Ectodermal cell (in vitro differentiated cells): Measurements from ENCODE around the gene CLIC4. TPM values are rescaled to one million over a fixed set of nuclear protein-coding genes. Genes with fewer than 3 reads are reported as not detected.
A peak's percentile ranks its signal among the peaks of the same experiment; 100 is the strongest.
"Not testable (repeated sequence)": the region's sequence is repeated elsewhere in the genome, so short reads cannot be mapped to it uniquely, and the experiment has no call there.

ENCODE experiments used
- H3K27ac ChIP-seq: 2 replicates; pipeline ENCODE4 v1.7.0; 2013; ENCODE audit warnings: mild to moderate bottlenecking, low read depth, low read length; ENCODE audit not compliant: insufficient read depth, poor library complexity, severe bottlenecking
- H3K27me3 ChIP-seq: 2 replicates; pipeline ENCODE4 v1.7.0; 2013; ENCODE audit warnings: mild to moderate bottlenecking, low read length; ENCODE audit not compliant: insufficient read depth, control insufficient read depth, poor library complexity, severe bottlenecking
- H3K36me3 ChIP-seq: one replicate; pipeline ENCODE4 v1.7.0; 2013; ENCODE audit warnings: low read length; ENCODE audit not compliant: control insufficient read depth, insufficient read depth
- H3K4me1 ChIP-seq: one replicate; pipeline ENCODE4 v1.7.0; 2013; ENCODE audit warnings: low read length; ENCODE audit not compliant: control insufficient read depth, insufficient read depth
- H3K4me3 ChIP-seq: 2 replicates; pipeline ENCODE4 v1.7.0; 2013; ENCODE audit warnings: low read depth, low read length, control low read depth; ENCODE audit not compliant: insufficient read depth
- H3K9me3 ChIP-seq: 2 replicates; pipeline ENCODE4 v1.7.0; 2013; ENCODE audit warnings: mild to moderate bottlenecking, low read length, moderate library complexity; ENCODE audit not compliant: control insufficient read depth
- WGBS, 2 experiments: methylation state at CpG; one replicate each; pipeline ENCODE4 v1.1.7; 2013; ENCODE audit warnings: missing lambda C conversion rate in 2 of 2; 5-methylcytosine and 5-hydroxymethylcytosine counted together
- polyA plus RNA-seq, 4 experiments: library from polyadenylated mRNA; stranded (reverse); fragments of 50-300 nt; gene quantifications; one replicate each; pipeline ENCODE4 v1.2.3, GENCODE V29; 2013

Gene CLIC4
- 208 TPM for polyA plus RNA-seq (2013, experiment 1 of 4)
- 219 TPM for polyA plus RNA-seq (2013, experiment 2 of 4)
- polyA plus RNA-seq (2013, experiment 3 of 4): 161 TPM
- 170 TPM for polyA plus RNA-seq (2013, experiment 4 of 4)

DNA sequence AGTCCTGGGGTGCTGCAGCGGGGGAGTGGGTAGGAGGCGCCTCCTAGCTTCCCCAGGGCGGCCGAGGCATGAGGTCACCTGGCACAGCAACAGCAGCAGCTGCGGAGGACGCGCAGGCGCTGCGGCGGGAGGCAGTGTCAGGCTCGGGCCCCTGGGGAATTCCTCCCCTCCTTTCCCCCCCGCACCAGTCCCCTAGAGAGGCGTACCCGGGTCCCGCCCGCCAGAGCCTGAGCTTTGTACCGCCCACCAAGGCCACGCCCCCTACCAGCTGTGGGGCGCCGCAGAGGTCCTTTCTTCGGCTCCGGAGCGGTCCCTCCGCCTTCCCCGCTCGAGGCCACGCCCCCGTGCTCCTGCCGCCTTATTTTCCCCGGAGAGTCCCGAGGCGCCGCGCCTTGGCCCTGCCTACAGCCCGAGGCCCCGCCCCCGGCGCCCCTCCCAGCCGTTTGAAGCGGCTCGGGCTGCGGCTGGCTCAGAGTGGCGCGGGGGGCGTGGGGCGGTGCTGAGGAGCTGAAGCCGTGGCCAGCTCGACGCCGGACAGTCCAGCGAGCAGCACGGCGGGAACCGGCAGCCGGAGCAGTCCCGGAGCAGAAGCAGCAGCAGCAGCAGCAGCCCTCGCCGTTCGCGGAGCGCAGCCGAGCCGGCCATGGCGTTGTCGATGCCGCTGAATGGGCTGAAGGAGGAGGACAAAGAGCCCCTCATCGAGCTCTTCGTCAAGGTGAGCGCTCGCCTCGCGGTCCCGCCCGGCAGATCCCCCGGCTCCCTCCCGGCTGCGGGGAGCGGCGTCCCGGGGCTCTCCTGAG, at the start of gene CLIC4:
TSS of gene CLIC4 (plus strand) at position 537 of the 800 bp plus-strand sequence. CDS start at position 644, 107 bp downstream.
- peak within 1 kb of the TSS; percentile 86 for H3K27ac ChIP-seq
- peaks cover 13% of the 10 kb centered on the region for H3K4me1 ChIP-seq
- peaks cover 3% of the 10 kb centered on the region for H3K36me3 ChIP-seq
- 0% methylated on average over 80 of the region's 80 CpGs for WGBS, 2 experiments
- no peaks in the 10 kb centered on the region for H3K9me3 ChIP-seq
- no peaks in the 10 kb centered on the region for H3K27me3 ChIP-seq
- peak within 1 kb of the TSS; percentile 92 for H3K4me3 ChIP-seq

DNA sequence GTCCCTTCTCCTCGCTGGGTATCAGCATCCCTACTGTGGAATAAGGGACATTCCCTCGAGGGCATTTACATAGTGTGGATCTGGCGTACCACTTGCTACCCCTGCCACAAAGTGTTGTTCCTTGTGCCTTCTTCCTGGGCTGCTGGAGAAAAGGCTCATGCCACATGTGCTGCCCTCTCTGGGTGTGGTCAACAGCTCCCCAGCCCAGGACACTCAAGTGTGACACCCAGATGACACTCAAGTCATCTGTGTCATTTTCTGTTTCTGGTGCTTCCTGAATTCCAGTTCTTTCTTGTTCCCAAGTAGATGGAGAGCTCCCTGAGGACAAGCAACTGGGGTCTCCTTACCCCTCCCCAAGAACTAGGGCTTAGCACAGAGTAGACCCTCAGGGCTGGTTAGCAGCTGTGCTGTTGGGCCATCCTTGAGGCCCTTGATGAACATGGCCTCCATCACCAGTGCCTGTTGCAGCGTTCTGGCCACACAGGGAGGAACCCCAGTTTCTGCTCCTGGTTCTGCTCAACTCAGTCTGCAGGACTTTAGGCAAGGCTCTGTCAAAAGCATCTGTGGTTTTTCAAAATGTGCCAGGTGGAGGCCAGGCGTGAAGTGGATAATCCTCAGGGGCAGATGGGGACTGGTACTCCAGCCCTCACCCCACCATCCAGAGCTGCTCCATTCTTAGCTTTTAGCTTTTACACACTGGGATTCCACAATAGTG, 49.0 kb upstream of the CLIC4 start:
- WGBS, 2 experiments: 89 to 90% methylated on average over 5 of the region's 5 CpGs
- Histone ChIP-seq H3K9me3 (no peaks in the 10 kb centered on the region), H3K27ac (no peak overlapping the region), H3K27me3 (no peaks in the 10 kb centered on the region), H3K36me3 (no peaks in the 10 kb centered on the region), H3K4me3 (no peak overlapping the region), H3K4me1 (no peaks in the 10 kb centered on the region)

DNA sequence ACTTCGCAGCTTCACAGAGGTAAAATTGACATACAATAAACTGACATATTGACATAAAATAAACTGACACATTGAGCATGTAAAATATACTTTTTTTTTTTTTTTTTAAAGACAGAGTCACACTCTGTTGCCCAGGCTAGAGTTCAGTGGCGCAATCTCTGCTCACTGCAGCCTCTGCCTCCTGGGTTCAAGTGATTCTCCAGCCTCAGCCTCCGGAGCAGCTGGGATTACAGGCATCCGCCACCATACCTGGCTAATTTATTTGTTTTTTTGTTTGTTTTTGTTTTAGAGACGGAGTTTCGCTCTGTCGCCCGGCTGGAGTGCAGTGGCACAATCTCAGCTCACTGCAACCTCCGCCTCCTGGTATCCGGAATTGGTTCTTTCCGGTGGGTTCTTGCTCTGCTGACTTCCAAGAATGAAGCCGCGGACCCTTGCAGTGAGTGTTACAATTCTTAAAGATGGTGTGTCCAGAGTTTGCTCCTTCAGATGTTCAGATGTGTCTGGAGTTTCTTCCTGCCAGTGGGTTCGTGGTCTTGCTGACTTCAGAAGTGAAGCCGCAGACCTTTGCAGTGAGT, 48.4 kb upstream of the CLIC4 start:
- WGBS, 2 experiments: 95 to 96% methylated on average over 15 of the region's 15 CpGs
- H3K36me3 ChIP-seq: no peaks in the 10 kb centered on the region
- H3K4me3 ChIP-seq: no peak overlapping the region
- no peaks in the 10 kb centered on the region for H3K27me3 ChIP-seq
- no peaks in the 10 kb centered on the region for H3K4me1 ChIP-seq
- no peak overlapping the region for H3K27ac ChIP-seq
- no peaks in the 10 kb centered on the region for H3K9me3 ChIP-seq

DNA sequence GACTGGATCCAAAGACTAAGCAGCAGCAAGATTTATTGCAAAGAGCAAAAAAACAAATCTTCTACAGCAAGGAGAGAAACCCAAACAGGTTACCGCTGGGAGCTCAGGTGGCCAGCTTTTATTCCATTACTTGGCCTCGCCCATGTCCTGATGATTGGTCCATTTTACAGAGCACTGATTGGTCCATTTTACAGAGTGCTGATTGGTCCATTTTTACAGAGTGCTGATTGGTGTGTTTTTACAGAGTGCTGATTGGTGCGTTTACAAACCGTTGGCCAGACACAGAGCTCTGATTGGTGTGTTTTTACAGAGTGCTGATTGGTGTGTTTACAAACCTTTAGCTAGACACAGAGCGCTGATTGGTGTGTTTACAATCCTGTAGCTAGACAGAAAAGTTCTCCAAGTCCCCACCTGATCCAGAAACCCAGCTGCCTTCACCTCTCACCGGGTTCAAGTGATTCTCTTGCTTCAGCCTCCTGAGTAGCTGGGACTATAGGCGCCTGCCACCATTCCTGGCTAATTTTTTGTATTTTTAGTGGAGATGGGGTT, 47.7 kb upstream of the CLIC4 start:
- not testable (repeated sequence) for H3K4me1 ChIP-seq, H3K9me3 ChIP-seq, H3K36me3 ChIP-seq, H3K27ac ChIP-seq, H3K4me3 ChIP-seq, H3K27me3 ChIP-seq
- WGBS, 2 experiments: 94 to 96% methylated on average over 7 of the region's 7 CpGs

DNA sequence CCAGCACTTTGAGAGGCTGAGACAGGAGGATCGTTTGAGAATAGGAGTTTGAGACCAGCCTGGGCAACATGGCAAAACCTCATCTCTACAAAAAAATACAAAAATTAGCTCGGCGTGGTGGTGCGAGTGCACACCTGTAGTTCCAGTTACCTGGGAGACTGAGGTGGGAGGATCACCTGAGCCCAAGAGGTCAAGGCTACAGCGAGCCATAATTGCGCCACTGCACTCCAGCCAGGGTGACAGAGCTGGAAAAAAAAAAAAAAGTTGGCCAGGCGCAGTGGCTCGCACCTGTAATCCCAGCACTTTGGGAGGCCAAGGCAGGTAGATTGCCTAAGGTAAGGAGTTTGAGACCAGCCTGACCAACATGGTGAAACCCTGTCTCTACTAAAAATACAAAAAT, 46.9 kb upstream of the CLIC4 start:
- not testable (repeated sequence) for H3K27ac ChIP-seq, H3K27me3 ChIP-seq, H3K36me3 ChIP-seq, H3K4me1 ChIP-seq, H3K4me3 ChIP-seq, H3K9me3 ChIP-seq
- WGBS, 2 experiments: 93 to 96% methylated on average over 8 of the region's 8 CpGs

DNA sequence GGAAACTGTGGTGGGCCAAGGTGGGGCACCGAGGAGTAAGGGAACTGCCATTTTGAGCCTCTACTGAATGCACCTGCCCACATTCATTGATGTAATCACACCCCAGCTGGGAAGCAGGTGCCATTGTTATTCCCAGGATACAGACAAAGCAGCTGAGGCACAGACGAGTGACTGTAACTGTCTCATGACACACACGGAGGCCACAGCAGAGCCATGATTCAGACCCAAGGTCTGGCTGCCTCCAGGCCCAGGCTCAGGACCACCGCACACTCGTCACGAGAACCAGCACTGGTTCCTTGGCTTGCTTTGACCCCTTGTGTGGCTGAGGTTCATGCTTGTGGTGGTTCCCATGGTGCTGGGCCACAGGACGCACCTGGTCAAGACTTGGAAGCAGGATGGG, 45.6 kb upstream of the CLIC4 start:
- WGBS, 2 experiments: 85 to 86% methylated on average over 7 of the region's 7 CpGs
- Histone ChIP-seq H3K36me3 (no peaks in the 10 kb centered on the region), H3K9me3 (no peaks in the 10 kb centered on the region), H3K27ac (no peak overlapping the region), H3K4me1 (no peaks in the 10 kb centered on the region), H3K4me3 (no peak overlapping the region), H3K27me3 (no peaks in the 10 kb centered on the region)

DNA sequence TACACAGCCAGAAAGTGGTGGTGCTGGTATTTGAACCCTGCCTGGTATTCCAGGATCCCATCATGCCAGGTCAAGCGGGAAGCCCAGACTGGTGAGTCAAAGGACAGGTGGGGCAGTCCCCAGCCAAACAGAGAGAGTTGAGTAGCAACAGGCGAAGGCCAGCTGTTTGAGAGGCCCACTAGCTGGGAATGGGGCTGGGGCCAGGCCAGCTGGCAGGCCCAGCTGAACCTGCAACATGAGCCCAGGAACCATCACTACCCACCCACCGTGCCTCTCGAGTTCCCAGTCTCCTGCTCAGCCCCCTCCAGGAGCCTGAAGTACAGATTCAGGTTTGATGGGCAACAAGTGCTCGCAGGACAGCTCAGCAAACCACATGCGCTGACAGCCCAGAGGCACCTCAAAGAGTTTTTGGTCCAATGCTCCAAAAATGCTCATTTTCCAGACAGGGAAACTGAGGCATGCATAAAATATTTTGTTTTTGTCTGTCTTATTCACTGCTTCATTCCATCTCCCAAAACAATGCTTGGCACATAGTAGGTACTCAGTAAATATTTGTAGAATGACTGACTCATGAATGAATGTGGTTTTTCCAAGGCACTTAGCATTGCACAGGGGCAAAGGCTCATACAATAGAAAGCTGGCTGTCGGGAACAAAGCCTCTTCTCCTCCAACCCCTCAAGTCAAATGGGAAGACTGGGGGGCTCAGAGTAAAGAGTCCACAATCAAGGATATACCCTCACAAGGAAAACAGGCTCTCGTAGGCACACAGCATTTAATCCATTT, 42.5 kb upstream of the CLIC4 start:
- Histone ChIP-seq H3K4me3 (no peak overlapping the region), H3K27ac (no peak overlapping the region), H3K4me1 (peaks cover 7% of the 10 kb centered on the region), H3K9me3 (no peaks in the 10 kb centered on the region), H3K36me3 (no peaks in the 10 kb centered on the region), H3K27me3 (no peaks in the 10 kb centered on the region)
- 82 to 86% methylated on average over 8 of the region's 8 CpGs for WGBS, 2 experiments

DNA sequence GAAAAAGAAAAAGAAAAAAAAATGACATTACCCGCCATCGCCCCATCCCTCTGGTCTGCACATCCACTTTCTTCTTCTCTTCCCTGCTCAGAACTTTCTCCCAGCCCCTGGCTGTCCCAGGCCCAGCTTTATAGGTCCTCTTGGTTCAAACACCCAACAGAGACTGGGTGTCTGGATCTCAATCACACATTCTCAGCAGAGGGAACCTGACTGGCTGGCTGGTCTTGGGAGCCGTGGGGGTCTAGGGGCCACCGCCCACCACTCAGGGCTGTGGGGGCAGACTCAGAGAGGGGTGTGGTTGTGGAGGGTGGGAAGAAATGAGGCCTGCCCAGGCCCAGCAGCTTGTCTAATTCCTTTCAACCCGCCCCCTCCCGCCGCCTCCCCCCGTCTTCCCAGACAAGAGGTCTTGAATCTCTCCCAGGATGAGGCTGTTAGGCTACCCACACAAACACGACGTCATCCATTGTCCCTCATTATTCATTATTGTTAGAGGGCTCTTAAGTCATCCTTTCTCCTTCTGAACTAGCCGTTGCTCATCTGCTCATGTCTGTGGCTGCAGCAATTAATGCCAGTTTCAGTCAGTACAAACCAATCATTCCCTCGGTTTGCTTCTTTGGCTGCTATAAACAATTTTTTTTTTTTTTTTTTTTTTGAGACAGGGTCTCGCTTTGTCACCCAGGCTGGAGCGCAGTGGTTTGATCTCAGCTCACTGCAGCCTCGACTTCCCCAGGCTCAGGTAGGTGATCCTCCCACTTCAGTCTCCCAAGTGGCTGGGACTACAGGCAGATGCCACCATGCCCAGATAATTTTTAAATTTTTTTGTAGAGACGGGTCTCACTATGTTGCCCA, 40.6 kb upstream of the CLIC4 start:
- peaks cover 7% of the 10 kb centered on the region for H3K4me1 ChIP-seq
- no peaks in the 10 kb centered on the region for H3K9me3 ChIP-seq
- no peak overlapping the region for H3K4me3 ChIP-seq
- H3K27me3 ChIP-seq: no peaks in the 10 kb centered on the region
- H3K27ac ChIP-seq: peak overlapping the region; percentile 73
- 54 to 61% methylated on average over 13 to 16 of the region's 16 CpGs for WGBS, 2 experiments
- H3K36me3 ChIP-seq: no peaks in the 10 kb centered on the region
